Lower leg skin (tissue), 4 donors: ENCODE data around the gene MGAM2. TPM values are rescaled to one million over a fixed set of nuclear protein-coding genes. Genes with fewer than 3 reads are reported as not detected.

Experiments
- DNase-seq, 2 donors: peaks; one replicate each; pipeline ENCODE4 v3.0.0-alpha.2; 2019; ENCODE audit warnings: low spot score in 2 of 2
- H3K4me3 ChIP-seq: fragments of 200-600 bp; sonication (generic); 2 replicates; pipeline ENCODE4 v1.5.1; 2017; ENCODE audit warnings: mild to moderate bottlenecking, low read depth; ENCODE audit not compliant: poor library complexity, severe bottlenecking
- POLR2A ChIP-seq, 2 donors: fragments of 450-650 bp; IDR thresholded peaks; one replicate each; pipeline ENCODE4 v1.6.1; 2016 to 2017; ENCODE audit warnings: antibody characterized with exemption in 2 of 2, mild to moderate bottlenecking in 1 of 2, moderate library complexity in 1 of 2
- WGBS, 2 donors: methylation state at CpG; one replicate each; pipeline ENCODE4 v1.1.5; 2018; 5-methylcytosine and 5-hydroxymethylcytosine counted together
- intact Hi-C: fragments of 100-400 bp; cut with DNase I; formaldehyde crosslinking; loops from one replicate; pipeline ENCODE4 v1.15.0; 2023; ENCODE audit warnings: low total_unique reads
- total RNA-seq, 4 donors: library from RNA; depleted of rRNA; stranded (reverse); fragments of >200 nt; gene quantifications; one replicate each; pipeline ENCODE4 v1.1.0, GENCODE V29; 2016
- TF ChIP-seq, protein P1 (sequence below), 3 donors: fragments of 450-650 bp; IDR thresholded peaks; one replicate each; pipeline ENCODE4 v1.5.1; 2016; ENCODE audit warnings: antibody characterized with exemption in 3 of 3, mild to moderate bottlenecking in 3 of 3, moderate library complexity in 2 of 3

MGAM2 gene
- total RNA-seq, 4 donors from 2014 or later, result 0.29 to 0.39 TPM; not detected in 2

- no peak for DNase-seq
- intact Hi-C loops, result no loop called here
- no peak overlapping the region for H3K4me3 ChIP-seq
- TF ChIP-seq, protein P1, sequence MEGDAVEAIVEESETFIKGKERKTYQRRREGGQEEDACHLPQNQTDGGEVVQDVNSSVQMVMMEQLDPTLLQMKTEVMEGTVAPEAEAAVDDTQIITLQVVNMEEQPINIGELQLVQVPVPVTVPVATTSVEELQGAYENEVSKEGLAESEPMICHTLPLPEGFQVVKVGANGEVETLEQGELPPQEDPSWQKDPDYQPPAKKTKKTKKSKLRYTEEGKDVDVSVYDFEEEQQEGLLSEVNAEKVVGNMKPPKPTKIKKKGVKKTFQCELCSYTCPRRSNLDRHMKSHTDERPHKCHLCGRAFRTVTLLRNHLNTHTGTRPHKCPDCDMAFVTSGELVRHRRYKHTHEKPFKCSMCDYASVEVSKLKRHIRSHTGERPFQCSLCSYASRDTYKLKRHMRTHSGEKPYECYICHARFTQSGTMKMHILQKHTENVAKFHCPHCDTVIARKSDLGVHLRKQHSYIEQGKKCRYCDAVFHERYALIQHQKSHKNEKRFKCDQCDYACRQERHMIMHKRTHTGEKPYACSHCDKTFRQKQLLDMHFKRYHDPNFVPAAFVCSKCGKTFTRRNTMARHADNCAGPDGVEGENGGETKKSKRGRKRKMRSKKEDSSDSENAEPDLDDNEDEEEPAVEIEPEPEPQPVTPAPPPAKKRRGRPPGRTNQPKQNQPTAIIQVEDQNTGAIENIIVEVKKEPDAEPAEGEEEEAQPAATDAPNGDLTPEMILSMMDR (IDR thresholded peaks at IDR 0.05), result no peak
- no peak for TF ChIP-seq POLR2A (IDR thresholded peaks at IDR 0.05)
- 82 to 87% methylated on average over 2 of the region's 2 CpGs for WGBS, 2 donors
These were observed 57.2 kb downstream of the MGAM2 start for GRCh38 chr7:142168746-142169145.

DNA sequence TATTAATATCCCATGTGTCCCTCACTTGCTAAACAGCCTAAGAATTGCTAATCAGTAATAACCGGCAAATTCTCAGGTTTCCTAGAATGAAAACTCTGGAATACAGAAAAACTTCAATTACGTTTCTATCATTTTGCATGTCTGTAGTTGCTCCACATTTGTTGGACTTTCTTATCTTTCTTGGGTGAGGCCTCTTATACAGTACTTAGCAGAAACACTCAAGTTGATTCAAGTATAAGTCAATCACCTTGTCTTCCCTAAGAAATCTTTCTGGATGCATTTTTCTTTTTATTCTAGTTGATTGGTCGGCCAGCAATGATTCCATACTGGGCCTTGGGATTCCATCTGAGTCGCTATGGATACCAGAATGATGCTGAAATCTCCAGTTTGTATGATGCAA is 61.4 kb downstream of the MGAM2 start:
- H3K4me3 ChIP-seq, result no peak overlapping the region
- intact Hi-C loops, result no loop called here
- TF ChIP-seq POLR2A (IDR thresholded peaks at IDR 0.05), result no peak
- TF ChIP-seq, protein P1 (IDR thresholded peaks at IDR 0.05), result no peak
- 76 to 78% methylated on average over 4 of the region's 4 CpGs for WGBS, 2 donors
- no peak for DNase-seq

DNA sequence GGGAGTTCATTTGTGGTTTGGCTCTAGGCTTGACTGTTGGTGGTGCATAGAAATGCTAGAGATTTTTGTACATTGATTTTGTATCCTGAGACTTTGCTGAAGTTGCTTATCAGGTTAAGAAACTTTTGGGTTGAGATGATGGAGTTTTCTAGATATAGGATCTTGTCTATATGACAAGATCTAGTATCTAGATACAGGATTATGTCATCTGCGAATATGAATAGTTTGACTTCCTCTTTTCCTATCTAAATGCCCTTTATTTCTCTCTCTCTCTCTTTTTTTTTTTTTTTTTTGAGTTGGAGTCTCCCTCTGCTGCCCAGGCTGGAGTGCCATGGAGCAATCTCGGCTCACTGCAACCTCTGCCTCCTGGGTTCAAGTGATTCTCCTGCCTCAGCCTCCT is 62.9 kb downstream of the MGAM2 start:
- no peak overlapping the region for H3K4me3 ChIP-seq
- TF ChIP-seq, protein P1 (IDR thresholded peaks at IDR 0.05), result no peak
- TF ChIP-seq POLR2A (IDR thresholded peaks at IDR 0.05), result no peak
- 68 to 70% methylated on average over 2 of the region's 2 CpGs for WGBS, 2 donors
- intact Hi-C loops, result no loop called here
- no peak for DNase-seq

GRCh38 chr7:142175594-142175993 is 64.1 kb downstream of the MGAM2 start:
- DNase-seq, result no peak
- no peak for TF ChIP-seq POLR2A (IDR thresholded peaks at IDR 0.05)
- TF ChIP-seq, protein P1 (IDR thresholded peaks at IDR 0.05), result no peak
- intact Hi-C loops, result no loop called here
- 86 to 90% methylated on average over 3 of the region's 3 CpGs for WGBS, 2 donors
- no peak overlapping the region for H3K4me3 ChIP-seq

- intact Hi-C loops, result no loop called here
- no peak for TF ChIP-seq POLR2A (IDR thresholded peaks at IDR 0.05)
- TF ChIP-seq, protein P1 (IDR thresholded peaks at IDR 0.05), result no peak
- 62% methylated on average over 1 of the region's 1 CpG for WGBS, 2 donors
These were observed 65.4 kb downstream of the MGAM2 start for GRCh38 chr7:142176901-142177300.

DNA sequence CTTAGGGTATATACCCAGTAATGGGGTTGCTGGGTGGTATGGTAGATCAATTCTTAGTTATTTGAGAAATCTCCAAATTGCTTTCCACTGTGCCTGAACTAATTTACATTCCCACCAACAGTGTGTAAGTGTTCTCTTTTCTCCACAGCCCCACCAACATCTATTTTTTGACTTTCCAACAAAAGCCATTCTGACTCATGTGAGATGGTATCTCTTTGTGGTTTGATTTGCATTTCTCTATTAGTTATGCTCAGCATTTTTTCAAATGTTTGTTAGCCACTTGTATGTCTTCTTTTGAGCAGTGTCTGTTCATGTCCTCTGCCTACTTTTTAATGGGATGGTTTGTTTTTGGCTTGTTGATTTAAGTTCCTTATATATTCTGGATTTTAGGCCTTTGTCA is 66.4 kb downstream of the MGAM2 start:
- TF ChIP-seq POLR2A (IDR thresholded peaks at IDR 0.05), result no peak
- TF ChIP-seq, protein P1 (IDR thresholded peaks at IDR 0.05), result no peak
- no peak for DNase-seq
- H3K4me3 ChIP-seq, result no peak overlapping the region
- intact Hi-C loops, result no loop called here

More at GRCh38 chr7:142176901-142177300, 65.4 kb downstream of the MGAM2 start:
- no peak overlapping the region for H3K4me3 ChIP-seq
- DNase-seq, result no peak
